ENCODE results near the gene APBB1. TPM values are rescaled to one million over a fixed set of nuclear protein-coding genes. Genes with fewer than 3 reads are reported as not detected.

APBB1 gene
- total and polyA plus RNA-seq, 10 of the 15 experiments (the other 5 are each of a cell fraction or from before 2014, with no cell fraction given): 0.31 to 10.6 (median 5.4) TPM

- no peak for ATAC-seq
- no peak for DNase-seq (ENCODE audit: low read depth, low spot score)
- H3K36me3 ChIP-seq (ENCODE audit: control insufficient read depth in 2 of 2, insufficient read depth in 2 of 2, low read length in 1 of 2): no peaks in the 10 kb centered on the region
- BruUV-seq (replicated peaks): no TSS peak
- ChIA-PET POLR2A (interaction anchor here (1.0 kb wide), 1 partner anchor 31 kb away, joined by 4 read pairs; the partner anchor contains the start of gene CAVIN3), RAD21 (ENCODE audit: unreplicated experiment) (no interaction called here), SMC1A (ENCODE audit: uncharacterized antibody, unreplicated experiment) (interaction anchor here (1.1 to 2.1 kb wide), 7 partner anchors 8 to 98 kb away, joined by 3 to 15 read pairs (median 6); no protein-coding TSS in a partner anchor), CTCF (interaction anchor here (1.3 to 7.8 kb wide), 9 partner anchors 8 to 358 kb away, joined by 5 to 73 read pairs (median 39); no protein-coding TSS in a partner anchor)
- H3K4me3 ChIP-seq: no peak overlapping the region
- in situ Hi-C loops (cut with MboI) (loop anchor here (5.0 kb wide), 1 partner anchor 103 kb away; no protein-coding TSS in a partner anchor), intact Hi-C loops (cut with micrococcal nuclease; ENCODE audit: unreplicated experiment) (no loop called here)
- 57% methylated on average over 2 of the region's 2 CpGs for WGBS (ENCODE audit: insufficient coverage, insufficient replicate concordance, low lambda C conversion rate, missing lambda C conversion rate)
- FAIRE-seq: no peak
- H3K27ac ChIP-seq (ENCODE audit: control insufficient read depth, insufficient read depth): no peak overlapping the region
- H3K4me1 ChIP-seq (ENCODE audit: control insufficient read depth, insufficient read depth, low read length): no peaks in the 10 kb centered on the region
- H3K9ac ChIP-seq (ENCODE audit: control insufficient read depth, insufficient read depth, low read length): no peak overlapping the region
- no peaks in the 10 kb centered on the region for H4K20me1 ChIP-seq (ENCODE audit: control insufficient read depth, insufficient read depth)
- no peaks in the 10 kb centered on the region for H3K27me3 ChIP-seq (replicated peaks in 1 of 2; ENCODE audit: control insufficient read depth in 2 of 2, insufficient read depth in 2 of 2, low read length in 1 of 2)
- H2AFZ ChIP-seq (ENCODE audit: control insufficient read depth, low read depth, low read length): no peak overlapping the region
- no peaks in the 10 kb centered on the region for H3K9me3 ChIP-seq (replicated peaks; ENCODE audit: control insufficient read depth, insufficient read depth, low read length)
- no peak overlapping the region for H3K4me2 ChIP-seq (ENCODE audit: control insufficient read depth, insufficient read depth)
- no peaks in the 10 kb centered on the region for H3K79me2 ChIP-seq (ENCODE audit: control insufficient read depth, insufficient read depth, low read length)
- TF ChIP-seq HSF1 (IDR thresholded peaks at IDR 0.05; ENCODE audit: low read depth, low read length): no peak
- no peak for TF ChIP-seq NR2C1 (IDR thresholded peaks at IDR 0.05)
- TF ChIP-seq HCFC1 (IDR thresholded peaks at IDR 0.05; ENCODE audit: low read length): no peak
- no peak for TF ChIP-seq RCOR1 (conservative IDR thresholded peaks at IDR 0.05; ENCODE audit: low read depth, low read length)
- TF ChIP-seq ZNF687 (IDR thresholded peaks at IDR 0.05): no peak
- TF ChIP-seq ZNF207 (IDR thresholded peaks at IDR 0.05; ENCODE audit: borderline replicate concordance): no peak
- TF ChIP-seq RBBP5 (conservative IDR thresholded peaks at IDR 0.05): no peak
- TF ChIP-seq RAD51 (IDR thresholded peaks at IDR 0.05): no peak
- no peak for TF ChIP-seq FOS (IDR thresholded peaks at IDR 0.05; ENCODE audit: borderline replicate concordance, extremely low read depth, insufficient read length)
- no peak for TF ChIP-seq DPF2 (IDR thresholded peaks at IDR 0.05)
- TF ChIP-seq SMAD1 (IDR thresholded peaks at IDR 0.05; ENCODE audit: low read depth, partially characterized antibody): no peak
- TF ChIP-seq SPI1 (IDR thresholded peaks at IDR 0.05; ENCODE audit: borderline replicate concordance, insufficient read depth, low read depth, low read length): no peak
- no peak for TF ChIP-seq SRF (IDR thresholded peaks at IDR 0.05; ENCODE audit: low read depth in 2 of 2, low read length in 2 of 2)
- no peak for TF ChIP-seq HDGF (IDR thresholded peaks at IDR 0.05)
These were observed 68.4 kb downstream of the APBB1 start for GRCh38 chr11:6350486-6350885.

Data from GM12878 (cell line).